Measurements from ENCODE around the gene MARVELD3.

GRCh38 chr16:71669926-71670536, 44.0 kb downstream of the MARVELD3 start:
- TF ChIP-seq CTCF (IDR thresholded peaks at IDR 0.05) = no peak
- TF ChIP-seq POLR2A (IDR thresholded peaks at IDR 0.05) = no peak
- TF ChIP-seq POLR2AphosphoS5 (IDR thresholded peaks at IDR 0.05) = no peak
